ENCODE results near the gene AGBL3.

Gene AGBL3

DNA sequence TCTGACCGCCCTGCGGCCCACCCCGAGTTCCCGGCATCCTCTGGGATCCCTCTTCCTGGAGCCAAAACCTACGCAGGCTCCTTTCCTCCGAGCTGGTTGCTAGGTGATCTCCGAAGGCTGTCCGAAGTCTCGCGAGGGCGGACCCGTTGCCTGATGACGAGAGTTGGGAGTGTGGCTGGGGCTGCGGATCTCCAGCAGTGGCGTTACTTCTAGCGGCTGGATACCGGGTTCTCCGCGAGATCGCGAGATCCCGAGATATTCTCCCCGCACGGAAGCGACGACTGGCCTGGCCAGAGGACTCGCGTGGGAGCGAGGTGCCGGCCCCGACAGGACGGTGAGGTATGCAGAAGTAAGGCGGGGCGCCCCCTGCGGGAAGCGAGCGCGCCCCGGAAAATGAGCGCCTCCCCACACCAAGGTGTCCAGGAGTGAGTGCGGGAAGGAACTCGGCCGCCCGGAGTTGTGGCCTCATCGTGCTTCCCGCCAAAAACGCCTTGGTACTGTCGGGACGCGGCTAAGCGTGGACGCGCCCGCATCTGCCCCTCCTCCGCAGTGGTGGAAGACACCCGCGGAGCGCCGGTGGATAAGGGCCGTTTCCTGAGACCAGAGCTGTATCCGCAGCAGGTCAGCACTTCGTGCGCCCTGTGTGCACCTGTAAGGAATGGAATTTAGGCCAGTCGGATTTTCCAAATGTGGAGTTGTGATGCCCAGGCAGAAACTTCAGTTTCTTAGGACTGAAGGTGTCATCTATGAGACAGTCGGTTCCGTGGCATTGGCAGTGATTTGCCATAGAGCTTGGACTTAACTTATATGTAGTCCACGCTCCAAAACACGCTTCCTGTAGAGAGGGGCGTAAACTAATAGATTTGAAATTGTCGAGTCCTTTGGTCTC is at the start of gene AGBL3:
Gene AGBL3 (plus strand): TSS at position 146 of the 889 bp plus-strand sequence. CDS start 1,426 bp downstream, outside the sequence.
- peak; percentile 77 to 86 for DNase-seq (ENCODE audit: low read depth in 1 of 2, low spot score in 1 of 2)

- DNase-seq (ENCODE audit: low read depth in 1 of 2, low spot score in 1 of 2): no peak
Measured at GRCh38 chr7:134936893-134937510, 49.3 kb upstream of the AGBL3 start.

DNA sequence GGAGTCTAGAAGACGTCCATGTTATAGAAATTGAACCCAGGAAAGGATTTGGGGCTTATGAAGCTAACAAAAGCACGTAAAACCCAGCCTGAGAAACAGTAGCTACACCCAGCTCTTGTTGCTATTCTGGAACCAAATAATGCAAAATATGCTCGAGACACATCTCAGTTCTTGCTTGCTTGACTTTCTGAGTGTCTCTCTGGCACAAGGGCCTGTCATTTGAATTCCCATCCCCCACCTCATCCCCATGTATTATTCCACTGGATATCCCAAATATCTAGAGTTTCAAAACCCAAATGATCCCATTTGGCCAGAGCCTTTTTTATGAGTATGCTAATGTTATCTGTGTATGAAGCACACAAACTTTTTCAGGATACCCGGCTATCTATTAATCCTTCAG is 48.2 kb upstream of the AGBL3 start:
- DNase-seq (ENCODE audit: low read depth in 1 of 2, low spot score in 1 of 2): no peak

DNA sequence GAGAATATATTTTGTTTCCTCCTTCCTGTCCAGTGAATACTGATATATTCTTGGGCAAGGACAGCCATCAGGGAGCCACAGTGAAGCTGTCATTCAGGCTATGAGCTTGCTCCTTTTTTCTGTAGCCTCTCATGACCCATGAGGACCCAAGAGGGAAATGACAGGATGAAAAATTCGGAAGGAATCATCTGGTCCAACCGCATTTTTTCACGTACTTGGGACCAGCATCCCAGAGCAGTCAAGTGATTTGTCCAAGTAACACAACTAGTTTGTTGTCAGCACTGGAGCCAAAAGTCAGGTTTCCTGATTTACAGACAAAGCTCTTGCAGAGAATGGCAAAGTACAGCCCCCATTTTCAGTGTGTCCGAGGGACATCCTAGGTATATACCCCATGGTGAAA is 47.2 kb upstream of the AGBL3 start:
- no peak for DNase-seq (ENCODE audit: low read depth in 1 of 2, low spot score in 1 of 2)

DNA sequence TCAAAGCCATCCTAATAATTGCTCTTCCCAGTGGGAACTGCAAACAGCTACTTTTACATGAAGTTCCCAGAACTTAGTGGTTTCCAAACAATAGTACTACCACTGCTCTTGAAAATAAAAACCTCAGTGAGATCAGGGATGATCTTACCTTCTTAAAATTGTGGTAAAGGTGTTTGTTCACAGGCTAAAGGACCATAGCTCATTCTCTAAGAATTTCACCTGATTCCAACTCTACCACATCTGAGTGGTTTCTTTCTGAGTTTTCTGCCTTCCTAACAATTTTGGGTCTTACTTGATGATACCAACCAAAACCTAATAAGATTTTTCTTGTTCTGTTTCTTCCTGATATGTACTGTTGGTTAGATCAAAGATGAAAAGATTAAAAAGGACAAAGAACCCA is 45.6 kb upstream of the AGBL3 start:
- DNase-seq (ENCODE audit: low read depth in 1 of 2, low spot score in 1 of 2): no peak

DNA sequence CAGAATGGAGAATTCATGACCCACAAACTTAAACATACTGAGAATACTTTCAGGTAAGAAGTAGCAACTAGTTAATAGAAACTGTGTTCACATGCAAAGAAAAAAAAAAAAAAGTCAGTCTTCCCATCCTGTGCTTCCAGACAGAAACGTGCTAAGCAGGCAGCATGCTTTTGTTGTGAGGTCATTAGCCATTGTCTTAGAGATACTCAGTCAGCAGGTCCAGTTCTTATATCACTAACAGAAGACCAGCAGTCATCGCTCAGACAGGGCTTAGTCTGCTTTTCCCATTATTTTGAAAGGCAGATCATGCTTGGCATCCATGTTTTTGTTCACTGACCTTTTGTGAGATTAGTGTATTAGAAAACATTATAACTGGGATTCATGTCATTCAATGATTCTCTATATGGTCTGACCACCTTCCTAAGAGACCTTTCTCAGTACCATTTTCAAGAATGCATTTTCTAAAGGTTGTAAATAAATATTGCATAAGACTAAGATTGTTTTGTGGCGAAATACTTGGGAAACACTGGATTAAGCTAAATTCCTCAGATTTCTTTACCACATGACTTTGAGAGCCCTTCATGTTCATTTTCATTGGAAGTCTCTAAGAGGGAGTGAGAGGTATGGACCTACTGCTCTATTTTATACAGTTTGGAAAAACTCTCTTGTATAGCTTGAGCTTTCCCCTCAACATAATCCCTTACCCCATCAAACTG is 45.0 kb upstream of the AGBL3 start:
- DNase-seq (ENCODE audit: low read depth in 1 of 2, low spot score in 1 of 2): no peak

- no peak for DNase-seq (ENCODE audit: low read depth in 1 of 2, low spot score in 1 of 2)
Measured at GRCh38 chr7:134941952-134942351, 44.4 kb upstream of the AGBL3 start.

- no peak for DNase-seq (ENCODE audit: low read depth in 1 of 2, low spot score in 1 of 2)
Measured at GRCh38 chr7:134942690-134943466, 43.4 kb upstream of the AGBL3 start.

DNA sequence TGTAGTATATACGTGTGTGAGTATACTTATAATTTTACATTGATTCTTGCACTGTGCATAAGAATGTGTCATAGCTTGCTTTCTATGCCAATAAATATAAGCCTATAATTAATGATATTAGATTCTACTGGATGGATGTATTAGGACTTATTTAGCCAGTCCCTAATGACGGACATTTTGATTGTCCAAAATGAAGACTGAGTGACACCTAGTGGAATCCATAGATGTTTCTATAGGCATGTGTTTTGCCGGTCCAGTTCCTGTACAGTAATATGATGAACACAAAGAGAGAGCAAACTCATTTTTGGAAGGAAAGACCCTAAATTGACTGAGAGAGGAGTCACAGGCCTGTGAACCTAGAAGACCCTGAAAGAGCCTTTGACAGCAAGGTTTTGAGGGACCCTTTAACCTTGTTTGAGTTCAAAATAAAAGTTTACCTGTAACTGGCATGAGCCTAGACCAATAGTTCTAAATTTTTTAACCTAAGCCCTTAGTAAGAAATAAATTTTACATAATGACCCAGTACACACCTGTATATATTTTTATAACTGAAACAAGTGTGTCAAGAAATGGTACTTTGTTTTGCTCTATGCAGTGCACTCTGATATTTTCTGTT is 42.4 kb upstream of the AGBL3 start:
- no peak for DNase-seq (ENCODE audit: low read depth in 1 of 2, low spot score in 1 of 2)

GRCh38 chr7:134945691-134946090 is 40.6 kb upstream of the AGBL3 start:
- no peak for DNase-seq (ENCODE audit: low read depth in 1 of 2, low spot score in 1 of 2)

DNA sequence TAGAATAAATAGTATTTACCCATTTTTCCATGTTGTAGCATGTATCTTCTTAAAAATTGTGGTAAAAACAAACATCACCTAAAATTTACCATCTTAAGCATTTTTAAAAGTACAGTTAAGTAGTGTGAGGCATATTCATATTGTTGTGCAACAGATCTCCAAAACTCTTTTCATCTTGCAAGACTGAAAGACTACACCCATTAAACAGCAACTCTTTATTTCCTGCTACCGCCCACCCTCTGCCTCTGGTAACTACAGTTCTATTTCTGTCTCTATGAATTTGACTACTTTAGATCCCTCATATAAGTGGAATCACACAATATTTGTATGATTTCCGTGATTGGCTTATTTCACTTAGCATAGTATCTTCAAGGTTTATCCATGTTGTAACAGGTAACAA is 40.0 kb upstream of the AGBL3 start:
- DNase-seq (ENCODE audit: low read depth in 1 of 2, low spot score in 1 of 2): no peak

DNA sequence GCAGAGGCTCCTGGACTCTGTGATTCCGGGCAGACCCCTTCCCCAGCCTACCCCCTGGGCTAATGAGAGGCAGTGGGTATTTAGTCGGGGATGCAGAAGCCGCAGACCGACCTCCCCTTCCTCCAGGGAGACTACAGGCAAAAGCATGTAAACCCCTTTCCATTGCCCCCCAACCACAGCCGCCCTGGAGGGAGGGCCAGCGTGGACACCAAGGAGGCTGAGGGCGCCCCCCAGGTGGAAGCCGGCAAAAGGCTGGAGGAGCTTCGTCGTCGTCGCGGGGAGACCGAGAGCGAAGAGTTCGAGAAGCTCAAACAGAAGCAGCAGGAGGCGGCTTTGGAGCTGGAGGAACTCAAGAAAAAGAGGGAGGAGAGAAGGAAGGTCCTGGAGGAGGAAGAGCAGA is 39.0 kb upstream of the AGBL3 start:
- no peak for DNase-seq (ENCODE audit: low read depth in 1 of 2, low spot score in 1 of 2)

- no peak for DNase-seq (ENCODE audit: low read depth in 1 of 2, low spot score in 1 of 2)
Measured at GRCh38 chr7:134947831-134948230, 38.5 kb upstream of the AGBL3 start.

- no peak for DNase-seq (ENCODE audit: low read depth in 1 of 2, low spot score in 1 of 2)
Measured at GRCh38 chr7:134948246-134948645, 38.1 kb upstream of the AGBL3 start.

GRCh38 chr7:134948736-134949135 is 37.6 kb upstream of the AGBL3 start:
- DNase-seq (ENCODE audit: low read depth in 1 of 2, low spot score in 1 of 2): no peak

DNA sequence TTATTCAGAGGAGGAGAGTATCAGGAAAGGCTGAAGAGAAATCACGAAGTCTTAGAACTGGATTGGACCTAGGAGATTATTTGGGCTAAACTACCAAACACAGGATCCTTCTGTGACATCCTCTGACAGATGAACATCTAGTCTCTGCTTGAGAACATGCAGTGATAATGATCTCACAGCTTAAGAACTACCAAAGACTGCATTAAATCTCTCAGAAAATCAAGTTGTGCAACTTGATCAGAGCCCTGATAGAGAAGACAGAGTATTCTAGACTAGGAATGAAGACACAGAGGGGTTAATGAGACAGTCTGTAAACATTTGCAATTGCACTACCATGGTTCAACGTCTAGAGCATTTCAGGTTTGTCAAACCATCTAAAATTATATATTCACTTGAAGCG is 37.1 kb upstream of the AGBL3 start:
- DNase-seq (ENCODE audit: low read depth in 1 of 2, low spot score in 1 of 2): no peak

DNA sequence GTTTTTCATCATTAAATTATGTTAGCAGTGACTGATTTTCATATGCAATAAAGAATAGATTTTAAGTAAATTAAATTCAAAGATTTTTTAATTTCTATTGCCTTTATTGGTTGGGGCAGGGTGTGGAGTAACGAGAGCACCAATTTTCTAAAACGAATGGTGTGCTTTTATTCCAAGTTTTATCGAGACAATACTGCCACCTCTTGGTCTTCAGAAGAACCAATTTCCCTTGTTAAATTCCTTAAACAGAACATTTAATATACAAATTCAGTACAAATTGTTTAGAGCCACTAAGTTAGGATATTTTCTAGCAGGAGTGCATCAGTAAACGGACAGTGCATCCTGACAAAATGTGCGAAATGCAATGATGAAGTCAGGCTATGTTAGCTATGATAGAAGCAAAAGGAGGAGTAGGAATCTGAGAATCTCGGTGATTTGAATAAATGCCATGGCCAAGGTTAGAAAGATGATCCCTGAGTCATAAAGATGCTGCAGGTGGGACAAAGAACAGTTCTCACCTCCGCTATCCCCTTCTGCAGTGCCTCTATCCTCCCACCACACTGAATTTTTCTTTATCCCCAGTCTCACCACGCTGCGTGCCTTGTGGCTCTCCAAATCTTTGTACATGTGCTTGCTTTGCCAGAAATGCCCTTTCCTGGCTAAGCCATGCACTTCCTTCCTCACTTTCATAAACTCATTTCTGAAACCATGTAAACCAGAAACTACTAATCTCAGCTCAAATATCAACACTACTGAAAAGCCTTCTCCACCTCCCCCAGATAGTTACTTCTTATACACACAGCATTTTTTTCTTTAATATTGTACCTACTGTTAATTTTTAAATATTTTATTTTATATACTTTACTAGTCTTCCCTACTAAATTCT is 31.9 kb upstream of the AGBL3 start:
- no peak for DNase-seq (ENCODE audit: low read depth in 1 of 2, low spot score in 1 of 2)

DNA sequence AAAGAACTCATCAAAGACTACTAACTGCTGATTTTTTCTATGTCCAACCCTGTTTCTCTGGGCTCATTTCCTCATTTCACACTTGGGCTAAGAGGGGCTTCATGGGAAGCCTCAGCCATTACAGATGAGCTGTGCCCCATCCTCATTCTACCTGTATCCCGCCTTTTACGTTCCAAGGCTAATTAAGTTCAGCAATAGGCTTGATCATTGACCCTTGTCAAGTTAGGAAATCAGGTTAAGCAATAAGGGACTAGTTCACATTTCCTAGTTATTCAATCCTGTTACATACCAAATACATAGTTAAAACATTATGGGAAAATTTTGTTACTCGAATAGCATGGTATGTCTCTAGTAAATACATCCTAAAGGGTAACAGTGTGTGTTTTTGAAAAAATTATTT is 29.3 kb upstream of the AGBL3 start:
- DNase-seq (ENCODE audit: low read depth in 1 of 2, low spot score in 1 of 2): no peak

DNA sequence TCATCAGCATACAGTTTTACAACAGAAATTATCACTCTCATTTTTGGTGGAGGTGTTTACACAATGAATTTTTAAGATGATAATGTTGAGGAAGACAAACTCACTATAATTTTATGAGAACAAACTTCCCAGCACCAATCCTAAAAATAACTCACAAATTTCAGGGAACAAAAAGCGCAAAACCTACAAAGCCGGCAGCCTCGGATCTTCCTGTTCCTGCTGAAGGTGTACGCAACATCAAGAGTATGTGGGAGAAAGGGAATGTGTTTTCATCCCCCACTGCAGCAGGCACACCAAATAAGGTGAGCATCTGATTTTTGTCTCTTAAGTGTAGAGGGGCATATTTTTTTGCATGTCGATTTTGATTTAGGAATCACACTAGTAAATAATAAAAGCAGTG is 26.5 kb upstream of the AGBL3 start:
- no peak for DNase-seq (ENCODE audit: low read depth in 1 of 2, low spot score in 1 of 2)

- no peak for DNase-seq (ENCODE audit: low read depth in 1 of 2, low spot score in 1 of 2)
Measured at GRCh38 chr7:134962270-134962780, 24.0 kb upstream of the AGBL3 start.

Measured in activated CD4-positive, alpha-beta T cell treated with anti-CD3 and anti-CD28 coated beads, Interleukin-2, amount 50 U/mL, for 24 hours (primary cell).